Measurements from ENCODE around the gene PRKG1.
"Not testable (repeated sequence)": the region's sequence is repeated elsewhere in the genome, so short reads cannot be mapped to it uniquely, and the experiment has no call there.

Gene PRKG1

DNA sequence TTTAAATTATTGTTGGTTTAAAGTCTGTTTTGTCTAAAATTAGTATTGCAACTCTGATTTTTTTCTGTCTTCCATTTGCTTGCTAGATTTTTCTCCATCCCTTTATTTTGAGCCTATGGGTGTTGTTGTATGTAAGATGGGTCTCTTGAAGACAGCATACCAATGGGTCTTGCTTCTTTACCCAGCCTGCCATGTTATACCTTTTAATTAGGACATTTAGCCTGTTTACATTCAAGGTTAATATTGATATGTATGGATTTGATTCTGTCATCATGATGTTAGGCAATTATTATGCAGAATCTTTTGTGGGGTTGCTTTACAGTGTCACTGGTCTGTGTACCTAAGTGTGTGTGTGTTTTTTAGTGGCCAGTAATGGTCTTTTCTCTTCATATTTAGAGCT lies 906.5 kb downstream of the PRKG1 start:
- DNase-seq, result no peak

DNA sequence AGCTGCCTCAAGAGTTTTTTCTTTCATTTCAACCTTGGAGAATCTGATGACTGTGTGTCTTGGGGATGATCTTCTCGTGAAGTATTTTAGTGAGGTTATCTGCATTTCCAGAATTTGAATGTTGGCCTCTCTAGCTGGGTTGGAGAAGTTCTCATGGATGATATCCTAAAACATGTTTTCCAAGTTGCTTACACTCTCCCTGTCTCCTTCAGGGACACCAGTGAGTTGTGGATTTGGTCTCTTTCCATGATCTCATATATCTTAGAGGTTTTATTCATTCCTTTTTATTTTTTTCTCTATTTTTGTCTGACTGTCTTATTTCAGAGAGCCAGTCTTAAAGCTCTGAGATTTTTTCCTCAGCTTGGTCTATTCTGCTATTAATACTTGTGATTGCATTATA lies 907.4 kb downstream of the PRKG1 start:
- DNase-seq, result no peak

DNA sequence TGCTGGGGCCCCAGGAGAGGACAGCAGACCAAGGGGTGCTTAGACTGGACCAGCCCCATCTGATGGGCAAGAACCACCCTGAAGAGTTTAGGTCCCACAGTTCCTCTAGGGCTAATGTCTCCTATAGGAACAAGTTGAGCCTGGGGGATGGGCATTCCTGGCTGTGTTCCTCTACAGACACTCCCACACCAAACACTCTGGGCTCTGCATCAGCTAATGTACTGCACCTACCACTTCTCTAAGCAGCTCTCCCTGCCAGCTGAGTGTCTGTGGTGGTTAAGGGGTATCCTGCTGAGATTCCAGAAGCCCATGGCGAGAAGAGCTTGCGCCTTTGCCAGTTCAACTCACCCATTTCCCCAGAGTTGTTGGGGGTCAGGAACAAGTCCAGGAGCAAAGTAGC lies 909.2 kb downstream of the PRKG1 start:
- no peak for DNase-seq

DNA sequence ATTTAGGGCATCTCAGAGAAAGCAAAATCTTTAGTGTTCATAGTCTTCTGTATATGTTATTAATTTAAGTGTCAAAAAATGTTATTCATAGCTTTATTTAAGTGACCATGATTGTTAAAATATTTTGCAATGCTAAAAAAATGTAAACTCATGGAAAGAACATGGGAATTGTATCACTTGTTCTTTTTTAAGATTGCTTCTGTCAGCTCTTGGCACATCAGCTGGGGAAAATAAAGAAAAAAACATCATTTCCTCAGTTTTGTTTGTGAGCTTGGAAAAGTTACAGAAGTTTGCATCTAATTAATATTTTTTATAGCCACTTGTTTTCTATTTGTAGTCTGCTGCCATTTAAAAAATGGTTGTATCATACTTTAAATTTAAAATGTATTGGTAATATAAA lies 911.0 kb downstream of the PRKG1 start:
- DNase-seq, result no peak

DNA sequence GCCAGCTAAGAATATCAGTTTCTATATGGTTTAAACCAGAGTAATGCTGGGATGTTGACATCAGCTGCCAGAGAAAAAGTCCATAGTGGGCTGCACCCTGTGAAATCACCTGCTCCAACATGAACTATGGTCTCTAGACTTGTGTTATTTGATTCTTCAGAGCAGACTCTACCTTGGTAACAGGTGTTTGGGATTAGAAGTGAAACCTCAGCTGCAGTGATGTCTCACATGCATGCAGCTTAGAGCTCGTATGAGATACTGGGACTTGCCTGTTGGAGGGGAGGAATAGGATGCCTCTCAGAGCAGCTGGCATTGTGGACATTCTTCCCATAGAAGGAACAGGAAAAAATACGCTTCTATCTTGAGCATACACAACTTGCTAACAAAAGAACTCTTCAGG lies 912.2 kb downstream of the PRKG1 start:
- DNase-seq, result no peak

DNA sequence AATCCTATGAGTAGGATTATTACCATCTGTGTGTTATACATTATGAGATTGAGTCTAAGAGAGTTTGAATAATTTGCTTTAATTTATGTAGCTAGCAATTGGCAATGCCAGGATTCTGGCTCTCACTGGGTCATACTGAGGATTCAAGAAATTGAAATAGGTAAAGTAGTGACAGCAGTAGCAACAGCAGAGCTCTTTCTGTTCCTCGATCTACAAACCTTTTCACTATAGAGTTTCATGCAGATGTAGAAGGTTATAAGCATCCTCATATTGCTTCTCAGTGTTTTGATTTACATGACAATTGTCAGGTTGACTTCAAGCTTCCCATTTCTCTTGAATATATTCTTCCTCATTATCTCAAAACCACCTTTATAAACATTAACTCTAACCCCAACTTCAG lies 919.2 kb downstream of the PRKG1 start:
- DNase-seq, result no peak

DNA sequence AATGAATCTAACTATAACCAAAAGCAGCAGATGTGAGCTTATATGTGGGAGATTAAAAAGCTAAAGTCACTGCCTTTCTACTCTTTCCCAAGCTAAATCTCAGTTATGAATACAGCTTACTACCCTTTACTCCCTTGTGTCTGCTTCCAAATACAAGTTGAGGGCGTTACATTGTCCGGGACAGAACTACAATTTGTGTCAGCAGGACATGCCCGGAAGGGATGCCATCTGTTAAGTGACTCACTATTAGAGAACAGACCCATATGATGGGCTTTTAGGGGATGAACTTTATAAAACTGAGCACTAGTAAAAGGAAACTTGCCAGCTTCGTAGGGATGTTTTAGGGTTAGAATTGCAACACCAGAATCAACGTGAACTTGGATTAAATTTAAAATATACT lies 924.8 kb downstream of the PRKG1 start:
- DNase-seq, result no peak

DNA sequence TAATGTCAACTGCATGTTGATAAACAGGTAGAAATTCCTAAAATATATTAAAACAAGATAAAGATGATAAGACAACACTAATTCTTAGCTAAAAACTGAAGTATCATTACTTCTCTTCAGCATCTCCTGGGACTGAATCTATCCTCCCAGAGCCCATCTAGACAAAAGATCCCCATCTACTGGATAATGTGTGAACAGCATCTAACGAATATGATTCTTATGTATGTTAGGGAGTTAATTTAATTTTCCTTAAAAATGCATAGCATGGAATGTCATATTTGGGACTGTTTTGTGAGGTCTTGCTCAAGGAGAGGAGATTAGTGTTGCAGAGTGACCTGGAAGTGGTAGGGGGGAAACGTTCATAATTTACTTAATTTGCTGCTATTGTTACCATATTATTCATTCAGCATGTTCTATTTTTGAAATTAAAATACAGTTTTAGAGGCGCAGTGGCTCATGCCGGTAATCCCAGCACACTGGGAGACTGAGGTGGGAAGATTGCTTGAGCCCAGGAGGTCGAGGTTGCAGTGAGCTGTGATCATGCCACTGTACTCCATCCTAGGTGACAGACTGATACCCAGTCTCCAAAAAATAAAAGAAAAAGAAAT lies 930.2 kb downstream of the PRKG1 start:
- DNase-seq, result no peak

DNA sequence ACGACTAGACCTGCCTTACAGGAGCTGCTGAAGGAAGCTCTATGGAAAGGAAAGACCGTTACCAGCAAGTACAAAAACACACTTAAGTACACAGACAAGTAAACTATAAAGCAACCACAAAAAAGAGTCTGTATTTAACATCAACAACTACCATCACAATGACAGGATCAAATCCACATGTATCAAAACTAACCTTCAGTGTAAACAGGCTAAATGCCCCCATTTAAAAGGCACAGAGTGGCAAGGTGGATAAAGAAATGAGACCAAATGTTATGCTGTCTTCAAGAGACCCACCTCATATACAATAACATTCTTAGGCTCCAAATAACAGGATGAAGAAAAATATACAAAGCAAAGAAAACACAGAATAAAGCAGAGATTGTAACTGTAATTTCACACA lies 932.8 kb downstream of the PRKG1 start:
- no peak for DNase-seq

DNA sequence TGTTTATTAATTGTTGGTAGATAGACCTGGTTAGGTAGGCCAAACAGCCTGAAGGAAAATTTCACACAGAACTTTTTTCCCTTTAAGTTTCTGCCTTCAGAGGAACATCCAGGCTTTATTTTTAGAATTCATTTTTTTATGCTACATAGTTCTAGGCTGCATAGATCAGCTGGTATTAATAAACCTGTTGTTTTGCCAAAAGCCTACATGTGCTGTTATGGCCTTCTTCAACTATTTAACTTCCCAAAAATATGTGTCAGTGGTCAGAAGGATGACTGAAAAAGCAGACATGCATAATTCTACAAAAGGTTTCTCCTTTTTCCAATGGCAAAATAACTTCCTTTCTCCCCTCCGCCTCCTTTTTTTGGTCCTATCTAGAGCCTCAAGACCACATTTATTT lies 936.8 kb downstream of the PRKG1 start:
- no peak for DNase-seq

DNA sequence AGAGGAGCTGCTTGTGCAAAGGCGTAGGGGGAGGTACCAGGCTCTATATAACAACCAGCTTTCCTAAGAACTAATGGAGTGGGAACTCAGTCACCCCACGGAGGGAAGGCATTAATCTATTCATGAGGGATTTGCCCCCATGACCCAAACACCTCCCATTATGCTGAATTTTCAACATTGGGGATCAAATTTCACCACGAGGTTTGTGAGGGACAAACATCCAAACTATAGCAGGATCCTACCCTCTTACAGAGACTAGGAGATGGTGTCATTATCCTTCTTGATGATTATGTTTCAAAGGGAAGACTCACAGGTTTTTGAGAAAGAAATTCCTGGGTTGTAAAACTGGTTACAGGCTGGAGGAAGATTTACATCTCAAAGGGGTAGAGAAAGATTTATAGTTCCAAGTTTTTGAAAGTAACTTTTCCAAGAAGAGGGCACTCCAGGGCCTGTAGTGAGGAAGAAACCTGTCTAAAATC lies 944.8 kb downstream of the PRKG1 start:
- DNase-seq, result no peak

DNA sequence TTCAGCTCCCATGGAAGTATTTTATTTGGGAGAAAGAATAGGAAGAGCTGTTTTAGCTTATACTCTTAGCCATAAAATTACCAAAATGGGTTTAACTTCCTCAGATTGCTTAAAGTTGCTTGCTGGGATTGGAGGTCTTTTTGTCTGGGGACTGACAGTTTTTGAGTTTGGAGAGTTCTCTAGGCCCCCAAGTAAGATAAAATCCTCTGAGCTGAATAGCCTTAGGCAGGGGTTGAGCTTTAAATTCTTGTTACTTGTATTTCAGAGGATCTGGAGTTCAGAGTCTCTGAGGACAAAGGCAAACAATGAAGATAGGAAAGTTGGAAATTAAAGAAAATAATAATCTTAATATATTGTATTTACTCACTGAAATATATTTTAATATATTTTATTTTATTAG lies 945.4 kb downstream of the PRKG1 start:
- DNase-seq, result no peak

DNA sequence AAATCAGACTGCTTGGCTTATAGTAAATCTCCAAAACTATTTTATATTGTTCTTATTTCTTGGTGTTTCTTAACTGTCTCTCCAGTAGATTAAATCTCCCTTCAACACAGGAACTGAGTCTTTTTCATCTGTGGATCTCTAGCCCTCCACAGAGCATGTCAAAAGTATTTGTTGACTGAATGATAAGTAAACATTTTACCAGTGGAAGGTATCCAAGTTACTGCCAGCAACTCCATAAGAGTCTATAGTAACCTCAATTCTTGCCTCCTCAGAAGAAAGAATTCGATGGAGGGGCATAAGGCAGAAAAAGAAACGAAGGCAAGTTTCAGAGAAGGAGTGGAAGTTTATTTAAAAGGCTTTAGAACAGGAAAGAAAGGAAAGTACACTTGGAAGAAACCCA lies 945.9 kb downstream of the PRKG1 start:
- DNase-seq, result no peak

DNA sequence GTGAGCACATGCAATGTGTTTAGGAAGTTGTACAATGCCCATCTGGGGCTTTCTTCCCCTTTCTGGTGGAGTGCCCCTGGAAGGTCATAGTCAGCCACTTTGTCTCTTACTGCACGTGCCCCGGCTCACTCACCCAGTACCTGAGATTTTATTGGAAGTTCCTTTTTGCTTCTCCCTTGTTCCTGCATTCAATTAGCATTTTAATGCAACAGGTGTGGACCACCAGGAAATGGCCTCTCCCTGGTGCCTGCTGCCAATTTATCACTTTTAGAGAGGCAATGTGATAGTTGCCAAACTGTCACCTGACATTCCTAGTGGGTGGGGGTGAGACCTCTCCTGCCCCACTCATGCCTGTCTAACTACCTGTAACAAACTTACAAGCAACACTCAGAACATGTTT lies 946.4 kb downstream of the PRKG1 start:
- DNase-seq, result no peak

DNA sequence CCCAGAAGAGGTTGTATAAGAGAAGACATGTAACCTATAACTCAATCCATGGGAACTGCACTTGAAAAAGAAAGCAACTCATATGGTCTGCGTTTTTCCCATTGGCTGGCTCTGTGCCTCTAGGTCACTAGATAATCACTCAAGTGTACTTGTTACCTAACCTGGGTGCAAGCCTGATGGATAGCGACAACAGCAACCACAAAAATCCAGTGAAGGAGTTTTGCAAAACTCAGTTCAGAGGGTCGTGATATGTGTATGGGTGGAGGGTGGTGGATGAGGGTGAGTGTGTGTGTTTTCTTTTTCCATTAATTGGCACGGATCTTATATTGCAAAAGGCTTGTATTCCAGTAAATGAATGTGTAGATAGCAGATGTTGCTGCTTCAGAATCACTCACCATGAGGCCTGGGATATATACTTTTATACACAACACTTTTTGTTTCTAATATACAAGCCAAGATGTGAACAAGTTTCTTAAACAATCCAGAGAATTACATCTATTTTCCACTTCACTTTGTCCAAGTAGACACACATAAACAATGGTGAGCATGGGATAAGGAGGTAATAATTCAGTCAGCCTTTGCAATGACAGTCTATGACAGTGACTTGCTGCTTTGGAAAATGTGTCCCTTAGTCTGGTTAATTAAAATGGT lies 952.9 kb downstream of the PRKG1 start:
- no peak for DNase-seq

DNA sequence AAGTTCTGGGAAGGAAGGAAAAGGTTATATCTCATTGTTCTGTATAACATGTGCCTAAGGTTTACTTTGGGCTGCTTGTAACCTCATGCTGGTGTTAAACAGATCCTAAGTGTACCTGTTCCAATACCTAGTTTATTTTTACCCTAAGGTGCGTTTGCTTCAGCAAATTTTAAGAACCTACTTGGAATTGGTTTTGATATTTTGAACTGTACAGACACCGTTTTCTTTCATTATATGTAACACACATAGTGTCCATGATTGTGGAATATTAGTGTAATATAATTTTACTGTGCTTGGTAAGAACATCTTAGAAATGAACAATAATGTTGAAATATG lies 954.2 kb downstream of the PRKG1 start:
- DNase-seq, result no peak

DNA sequence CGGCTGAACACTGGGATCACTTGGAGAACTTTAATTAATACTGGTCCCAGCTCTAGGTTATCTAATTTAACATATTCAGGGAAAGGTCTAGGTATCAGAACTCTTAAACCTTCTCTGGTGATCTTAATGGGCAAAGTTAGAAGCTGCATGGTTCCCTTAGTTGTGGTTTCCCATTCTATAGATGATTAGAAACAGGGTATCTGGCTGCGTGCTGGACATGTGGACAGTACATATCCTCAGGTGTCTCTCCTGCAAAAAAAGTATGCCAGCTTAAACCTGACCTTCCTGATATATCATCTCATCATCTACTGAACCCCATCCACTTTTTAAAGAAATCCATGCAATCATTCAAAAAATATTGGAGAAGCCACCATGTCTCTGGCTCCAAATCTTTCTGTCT lies 955.3 kb downstream of the PRKG1 start:
- no peak for DNase-seq

DNA sequence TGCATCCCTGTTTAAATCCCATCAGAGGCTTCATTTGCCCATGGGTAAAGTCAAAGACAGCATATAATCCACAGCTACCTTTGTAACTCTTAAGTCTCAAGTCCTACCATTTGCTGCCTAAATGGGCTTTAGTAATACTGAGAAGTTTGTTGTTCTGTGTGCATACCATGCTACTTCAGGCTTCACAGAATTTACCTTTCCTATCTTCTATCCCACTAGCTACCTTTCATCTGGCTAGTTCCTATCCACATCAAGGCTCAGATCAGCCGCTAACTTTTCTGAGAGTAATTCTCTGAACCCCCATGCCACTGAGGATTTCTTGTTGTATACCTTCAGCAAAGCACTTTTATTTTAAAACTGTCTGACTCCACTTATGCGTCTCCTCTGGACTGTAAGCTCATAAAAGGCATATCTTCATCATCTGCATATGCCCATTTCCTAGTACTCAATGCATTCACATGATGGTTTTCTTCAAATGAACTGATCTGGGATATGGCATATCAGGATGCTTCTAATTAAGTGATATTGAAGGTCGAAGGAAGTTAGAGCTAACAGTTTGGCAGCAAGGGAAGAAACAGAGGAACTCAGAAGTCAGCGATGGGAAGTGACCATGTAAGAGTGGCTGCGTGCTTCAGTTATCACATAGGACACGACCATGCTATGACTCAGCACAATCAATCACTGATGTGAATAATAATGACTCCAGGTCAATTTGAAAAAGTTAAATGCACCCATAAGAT lies 955.9 kb downstream of the PRKG1 start:
- no peak for DNase-seq

DNA sequence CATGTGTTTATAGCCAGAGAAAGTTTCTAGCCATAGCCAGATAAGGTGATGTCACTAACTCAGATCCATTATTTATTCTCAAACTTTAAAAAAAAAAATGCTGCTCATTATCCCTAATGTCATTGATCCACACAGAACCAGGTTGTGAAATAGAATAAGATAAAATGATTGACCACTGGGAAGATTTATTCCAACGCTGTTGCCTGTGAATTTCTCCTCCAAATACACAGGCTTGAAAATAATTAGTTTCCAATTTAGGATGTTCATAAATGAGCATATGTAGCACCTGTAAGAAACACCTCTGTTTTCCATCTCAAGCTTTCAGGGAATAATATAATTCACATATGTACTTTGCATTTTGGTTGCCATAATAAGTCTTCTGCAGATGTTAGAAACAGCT lies 956.7 kb downstream of the PRKG1 start:
- no peak for DNase-seq

DNA sequence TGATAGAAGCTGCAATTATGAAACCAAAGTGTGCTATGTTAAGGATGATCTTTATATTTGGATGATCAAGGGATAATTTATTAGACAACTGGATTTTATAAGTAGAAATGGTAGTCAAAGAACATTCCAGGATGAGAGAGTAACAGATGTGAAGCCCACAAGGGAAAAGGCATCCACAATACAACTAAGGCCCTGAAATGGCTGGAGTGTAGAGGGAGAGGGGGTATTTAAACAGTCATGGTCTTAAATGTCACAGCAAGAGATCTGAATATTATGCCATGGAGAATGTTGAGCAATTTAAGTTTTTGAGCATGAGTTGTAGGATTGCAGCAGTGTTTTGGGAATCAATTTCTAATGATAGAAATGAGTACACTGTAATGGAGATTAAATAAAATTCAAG lies 957.5 kb downstream of the PRKG1 start:
- no peak for DNase-seq

DNA sequence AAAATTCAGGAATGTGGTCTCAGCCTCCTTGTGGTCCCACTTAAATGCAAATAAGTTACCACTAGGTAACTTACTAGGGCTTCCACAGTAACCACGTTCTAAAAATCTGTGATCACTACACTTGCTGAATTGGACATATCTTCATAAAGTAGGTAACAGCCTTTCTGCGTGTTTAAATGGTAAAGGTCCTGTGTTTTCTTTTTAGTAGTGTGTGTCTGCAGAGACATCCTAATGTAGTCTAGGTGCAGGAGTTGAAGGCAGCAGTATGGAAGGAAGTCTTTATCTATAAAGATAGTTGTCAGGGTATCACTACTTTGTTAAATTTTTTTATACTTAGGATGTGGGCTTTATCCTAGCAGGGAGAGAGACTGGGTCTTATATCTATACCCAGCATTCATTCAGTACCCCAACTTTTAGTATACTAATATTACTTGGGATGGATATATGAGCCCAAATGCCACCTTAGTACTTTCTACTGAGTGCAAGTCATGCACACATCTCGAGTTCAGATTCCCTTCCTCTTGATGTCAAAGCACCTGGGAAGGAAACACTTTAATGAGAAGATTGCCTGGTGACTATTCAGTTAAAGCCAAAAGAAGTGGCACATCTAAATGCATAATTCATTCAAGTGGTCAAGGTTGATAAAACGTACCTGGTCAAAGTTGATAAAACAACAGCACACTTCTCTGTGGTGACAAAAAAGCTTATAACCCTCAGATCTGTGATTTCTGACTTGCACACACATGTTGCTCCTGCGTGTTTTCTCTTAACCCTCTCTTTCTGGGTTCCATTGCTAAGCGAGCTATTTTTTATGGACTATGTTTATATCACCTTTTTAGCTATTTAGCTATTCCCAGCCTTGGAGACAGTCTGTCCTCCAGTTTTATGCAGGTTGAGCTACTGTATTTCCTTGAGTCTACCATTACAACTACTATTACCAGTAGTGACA lies 958.7 kb downstream of the PRKG1 start:
- no peak for DNase-seq

DNA sequence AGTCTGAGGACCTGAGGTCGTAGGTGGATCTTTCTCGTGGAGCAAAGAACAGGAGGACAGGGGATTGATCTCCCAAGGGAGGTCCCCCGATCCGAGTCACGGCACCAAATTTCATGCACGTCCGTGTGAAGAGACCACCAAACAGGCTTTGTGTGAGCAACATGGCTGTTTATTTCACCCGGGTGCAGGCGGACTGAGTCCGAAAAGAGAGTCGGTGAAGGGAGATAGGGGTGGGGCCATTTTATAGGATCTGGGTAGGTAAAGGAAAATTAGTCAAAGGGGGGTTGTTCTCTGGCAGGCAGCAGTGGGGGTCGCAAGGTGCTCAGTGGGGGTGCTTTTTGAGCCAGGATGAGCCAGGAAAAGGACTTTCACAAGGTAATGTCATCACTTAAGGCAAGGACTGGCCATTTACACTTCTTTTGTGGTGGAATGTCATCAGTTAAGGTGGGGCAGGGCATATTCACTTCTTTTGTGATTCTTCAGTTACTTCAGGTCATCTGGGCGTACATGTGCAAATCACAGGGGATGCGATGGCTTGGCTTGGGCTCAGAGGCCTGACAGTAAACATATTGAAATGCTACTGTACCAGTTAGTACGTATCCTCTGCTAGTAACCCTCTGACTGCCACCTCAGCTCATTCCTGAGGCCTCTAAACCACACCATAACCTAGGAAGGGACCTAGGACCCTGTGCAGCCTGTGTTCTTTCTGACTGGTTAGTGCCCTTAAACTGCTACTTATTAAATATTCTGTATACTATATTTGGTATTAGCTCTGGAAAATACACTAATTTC lies 964.9 kb downstream of the PRKG1 start:
- DNase-seq, result not testable (repeated sequence)

DNA sequence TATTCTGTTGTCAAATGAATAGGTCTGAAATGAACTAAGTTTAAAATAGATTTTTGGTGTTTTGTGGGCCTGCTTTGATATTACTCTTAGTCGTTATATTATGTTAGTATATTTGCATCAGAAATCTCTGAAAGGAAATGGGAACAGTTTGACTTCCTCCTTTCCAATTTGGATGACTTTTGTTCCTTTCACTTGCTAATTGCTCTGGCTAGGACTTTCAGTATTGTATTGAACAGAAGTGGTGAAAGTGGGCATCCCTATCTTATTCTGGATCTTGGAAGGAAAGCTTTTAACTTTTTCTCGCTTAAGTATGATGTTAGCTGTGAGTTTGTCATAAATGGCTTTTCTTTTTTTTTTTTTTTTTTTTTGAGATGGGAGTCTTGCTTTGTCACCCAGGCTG lies 966.2 kb downstream of the PRKG1 start:
- DNase-seq, result no peak

Data from CD4-positive, alpha-beta T cell treated with Interleukin-6 for 4 hours (primary cell).